Activated naive CD8-positive, alpha-beta T cell (primary cell): ENCODE results near the gene SHROOM3.
"Not testable (repeated sequence)": the region's sequence is repeated elsewhere in the genome, so short reads cannot be mapped to it uniquely, and the experiment has no call there.

ENCODE experiments used
- H3K27ac Mint-ChIP-seq: one replicate; pipeline ENCODE4 v1.8.0; 2021; ENCODE audit warnings: mixed read lengths
- H3K27me3 Mint-ChIP-seq: one replicate; pipeline ENCODE4 v1.8.0; 2021; ENCODE audit warnings: mixed read lengths
- H3K36me3 Mint-ChIP-seq: one replicate; pipeline ENCODE4 v1.8.0; 2021; ENCODE audit warnings: mixed read lengths
- H3K4me1 Mint-ChIP-seq: one replicate; pipeline ENCODE4 v1.8.0; 2021; ENCODE audit warnings: low read depth, mixed read lengths
- H3K4me3 Mint-ChIP-seq: one replicate; pipeline ENCODE4 v1.8.0; 2021; ENCODE audit warnings: mild to moderate bottlenecking, mixed read lengths
- H3K9me3 Mint-ChIP-seq: one replicate; pipeline ENCODE4 v1.8.0; 2021; ENCODE audit warnings: low read depth, mixed read lengths

The SHROOM3 gene

GRCh38 chr4:76434901-76435527, at the start of gene SHROOM3:
Gene SHROOM3 (plus strand): TSS chr4:76435229. CDS start chr4:76436053, 824 bp downstream.
- peaks cover 8% of the 10 kb centered on the region for H3K27me3 Mint-ChIP-seq
- H3K36me3 Mint-ChIP-seq = no peaks in the 10 kb centered on the region
- no peak within 1 kb of the TSS for H3K27ac Mint-ChIP-seq
- peaks cover 3% of the 10 kb centered on the region for H3K4me1 Mint-ChIP-seq
- H3K4me3 Mint-ChIP-seq = no peak within 1 kb of the TSS
- no peaks in the 10 kb centered on the region for H3K9me3 Mint-ChIP-seq

GRCh38 chr4:76385974-76386373, 49.1 kb upstream of the SHROOM3 start:
- H3K36me3 Mint-ChIP-seq = peaks cover 8% of the 10 kb centered on the region
- peaks cover 15% of the 10 kb centered on the region for H3K27me3 Mint-ChIP-seq
- H3K27ac Mint-ChIP-seq = no peak overlapping the region
- no peak overlapping the region for H3K4me3 Mint-ChIP-seq
- no peaks in the 10 kb centered on the region for H3K4me1 Mint-ChIP-seq
- H3K9me3 Mint-ChIP-seq = peaks cover 23% of the 10 kb centered on the region

GRCh38 chr4:76386566-76387305, 48.3 kb upstream of the SHROOM3 start:
- peaks cover 18% of the 10 kb centered on the region for H3K27me3 Mint-ChIP-seq
- H3K4me1 Mint-ChIP-seq = no peaks in the 10 kb centered on the region
- H3K27ac Mint-ChIP-seq = no peak overlapping the region
- no peak overlapping the region for H3K4me3 Mint-ChIP-seq
- H3K9me3 Mint-ChIP-seq = peaks cover 23% of the 10 kb centered on the region
- H3K36me3 Mint-ChIP-seq = peaks cover 8% of the 10 kb centered on the region

GRCh38 chr4:76388160-76388908, 46.7 kb upstream of the SHROOM3 start:
- peaks cover 8% of the 10 kb centered on the region for H3K36me3 Mint-ChIP-seq
- H3K27me3 Mint-ChIP-seq = peaks cover 23% of the 10 kb centered on the region
- H3K27ac Mint-ChIP-seq = no peak overlapping the region
- H3K9me3 Mint-ChIP-seq = peaks cover 28% of the 10 kb centered on the region
- H3K4me1 Mint-ChIP-seq = no peaks in the 10 kb centered on the region
- H3K4me3 Mint-ChIP-seq = no peak overlapping the region

GRCh38 chr4:76401654-76402053, 33.4 kb upstream of the SHROOM3 start:
- Mint-ChIP-seq H3K4me3 (no peak overlapping the region), H3K9me3 (peaks cover 6% of the 10 kb centered on the region), H3K27ac (no peak overlapping the region), H3K27me3 (peaks cover 13% of the 10 kb centered on the region), H3K4me1 (no peaks in the 10 kb centered on the region), H3K36me3 (peaks cover 3% of the 10 kb centered on the region)

- H3K27ac Mint-ChIP-seq = no peak overlapping the region
Observed at GRCh38 chr4:76406081-76406480, 28.9 kb upstream of the SHROOM3 start.

GRCh38 chr4:76407440-76408119, 27.4 kb upstream of the SHROOM3 start:
- no peak overlapping the region for H3K27ac Mint-ChIP-seq
- H3K27me3 Mint-ChIP-seq = peaks cover 2% of the 10 kb centered on the region
- no peaks in the 10 kb centered on the region for H3K36me3 Mint-ChIP-seq
- no peaks in the 10 kb centered on the region for H3K9me3 Mint-ChIP-seq
- peaks cover 5% of the 10 kb centered on the region for H3K4me1 Mint-ChIP-seq
- no peak overlapping the region for H3K4me3 Mint-ChIP-seq

More at GRCh38 chr4:76406081-76406480, 28.9 kb upstream of the SHROOM3 start:
- Mint-ChIP-seq H3K4me3 (no peak overlapping the region), H3K36me3 (no peaks in the 10 kb centered on the region), H3K9me3 (no peaks in the 10 kb centered on the region), H3K27me3 (peaks cover 5% of the 10 kb centered on the region), H3K4me1 (peaks cover 5% of the 10 kb centered on the region)

- H3K27me3 Mint-ChIP-seq = peaks cover 2% of the 10 kb centered on the region
- H3K4me3 Mint-ChIP-seq = no peak overlapping the region
- no peak overlapping the region for H3K27ac Mint-ChIP-seq
Observed at GRCh38 chr4:76410636-76411035, 24.4 kb upstream of the SHROOM3 start.

GRCh38 chr4:76420188-76420761, 14.8 kb upstream of the SHROOM3 start:
- Mint-ChIP-seq H3K4me3 (peak overlapping the region; percentile 73), H3K9me3 (no peaks in the 10 kb centered on the region), H3K36me3 (peaks cover 3% of the 10 kb centered on the region), H3K4me1 (peaks cover 8% of the 10 kb centered on the region), H3K27ac (no peak overlapping the region), H3K27me3 (peaks cover 18% of the 10 kb centered on the region)

More at GRCh38 chr4:76410636-76411035, 24.4 kb upstream of the SHROOM3 start:
- no peaks in the 10 kb centered on the region for H3K9me3 Mint-ChIP-seq
- peaks cover 5% of the 10 kb centered on the region for H3K4me1 Mint-ChIP-seq
- no peaks in the 10 kb centered on the region for H3K36me3 Mint-ChIP-seq

GRCh38 chr4:76420762-76421581, 14.1 kb upstream of the SHROOM3 start, which contains the start of gene CCDC158:
Gene CCDC158 (minus strand): TSS chr4:76421141. CDS start chr4:76403207, 17,934 bp downstream.
- Mint-ChIP-seq H3K36me3 (peaks cover 3% of the 10 kb centered on the region), H3K4me3 (peak within 1 kb of the TSS; percentile 74), H3K9me3 (no peaks in the 10 kb centered on the region), H3K4me1 (peaks cover 8% of the 10 kb centered on the region), H3K27ac (no peak within 1 kb of the TSS), H3K27me3 (peaks cover 18% of the 10 kb centered on the region)

- peaks cover 22% of the 10 kb centered on the region for H3K27me3 Mint-ChIP-seq
- H3K9me3 Mint-ChIP-seq, H3K27ac Mint-ChIP-seq, H3K36me3 Mint-ChIP-seq, H3K4me1 Mint-ChIP-seq, H3K4me3 Mint-ChIP-seq: not testable (repeated sequence)
Observed at GRCh38 chr4:76423159-76423558, 11.9 kb upstream of the SHROOM3 start.

- Mint-ChIP-seq H3K4me3 (no peak overlapping the region), H3K27me3 (peaks cover 7% of the 10 kb centered on the region), H3K36me3 (no peaks in the 10 kb centered on the region), H3K27ac (no peak overlapping the region), H3K9me3 (no peaks in the 10 kb centered on the region), H3K4me1 (peaks cover 3% of the 10 kb centered on the region)
Observed at GRCh38 chr4:76426272-76426671, 8.8 kb upstream of the SHROOM3 start.

GRCh38 chr4:76429636-76430035, 5.4 kb upstream of the SHROOM3 start:
- Mint-ChIP-seq H3K27ac (no peak overlapping the region), H3K27me3 (peaks cover 6% of the 10 kb centered on the region), H3K9me3 (no peaks in the 10 kb centered on the region), H3K4me1 (no peaks in the 10 kb centered on the region), H3K4me3 (no peak overlapping the region), H3K36me3 (no peaks in the 10 kb centered on the region)
